Measurements from ENCODE around the gene FCHO2.
A peak's percentile ranks its signal among the peaks of the same experiment; 100 is the strongest.

FCHO2 gene

GRCh38 chr5:73114044-73114688 is 158.3 kb downstream of the FCHO2 start:
- no peak for DNase-seq

GRCh38 chr5:73115399-73116051 is 159.7 kb downstream of the FCHO2 start:
- no peak for DNase-seq

GRCh38 chr5:73116506-73116905 is 160.7 kb downstream of the FCHO2 start:
- DNase-seq = no peak

- DNase-seq = peak; percentile 51 to 62 (median 58)
Measured at GRCh38 chr5:73117088-73117740, 161.4 kb downstream of the FCHO2 start.

- no peak for DNase-seq
Measured at GRCh38 chr5:73118391-73118973, 162.6 kb downstream of the FCHO2 start.

GRCh38 chr5:73119451-73120157 is 163.8 kb downstream of the FCHO2 start:
- DNase-seq = peak in 1 of 3 donors; percentile 15

GRCh38 chr5:73120222-73121118 is 164.6 kb downstream of the FCHO2 start, which contains the start of gene TMEM171:
TMEM171 (plus strand) TSS chr5:73120575; CDS start chr5:73123374, 2,799 bp downstream.
- peak in 2 of 3 donors; percentile 34 to 66 for DNase-seq

- no peak for DNase-seq
Measured at GRCh38 chr5:73121119-73121463, 165.2 kb downstream of the FCHO2 start.

GRCh38 chr5:73122875-73123810 is 167.3 kb downstream of the FCHO2 start:
- DNase-seq = peak; percentile 66 to 86 (median 76)

- DNase-seq = no peak
Measured at GRCh38 chr5:73125289-73125688, 169.4 kb downstream of the FCHO2 start.

GRCh38 chr5:73126381-73126780 is 170.5 kb downstream of the FCHO2 start:
- DNase-seq = no peak

GRCh38 chr5:73126957-73127356 is 171.1 kb downstream of the FCHO2 start:
- no peak for DNase-seq

GRCh38 chr5:73129143-73129542 is 173.3 kb downstream of the FCHO2 start:
- DNase-seq = peak in 1 of 3 donors; percentile 25

- DNase-seq = no peak
Measured at GRCh38 chr5:73130811-73131210, 175.0 kb downstream of the FCHO2 start.

GRCh38 chr5:73131711-73132425 is 176.0 kb downstream of the FCHO2 start:
- DNase-seq = no peak

GRCh38 chr5:73132759-73133158 is 176.9 kb downstream of the FCHO2 start:
- no peak for DNase-seq

- no peak for DNase-seq
Measured at GRCh38 chr5:73135021-73135420, 179.2 kb downstream of the FCHO2 start.

- peak; percentile 35 to 48 (median 36) for DNase-seq
Measured at GRCh38 chr5:73135429-73136054, 179.7 kb downstream of the FCHO2 start.

GRCh38 chr5:73136055-73136562 is 180.3 kb downstream of the FCHO2 start:
- DNase-seq = no peak
